GM18907 (cell line): ENCODE measurements around the gene NDUFC1.
"Not testable (repeated sequence)": the region's sequence is repeated elsewhere in the genome, so short reads cannot be mapped to it uniquely, and the experiment has no call there.

ENCODE experiments used
- ATAC-seq: cut with Tn5 transposase; IDR thresholded peaks from one replicate; pipeline ENCODE4 v1.9.1; 2021; ENCODE audit warnings: mild to moderate bottlenecking, moderate library complexity; ENCODE audit not compliant: unreplicated experiment

The NDUFC1 gene

DNA sequence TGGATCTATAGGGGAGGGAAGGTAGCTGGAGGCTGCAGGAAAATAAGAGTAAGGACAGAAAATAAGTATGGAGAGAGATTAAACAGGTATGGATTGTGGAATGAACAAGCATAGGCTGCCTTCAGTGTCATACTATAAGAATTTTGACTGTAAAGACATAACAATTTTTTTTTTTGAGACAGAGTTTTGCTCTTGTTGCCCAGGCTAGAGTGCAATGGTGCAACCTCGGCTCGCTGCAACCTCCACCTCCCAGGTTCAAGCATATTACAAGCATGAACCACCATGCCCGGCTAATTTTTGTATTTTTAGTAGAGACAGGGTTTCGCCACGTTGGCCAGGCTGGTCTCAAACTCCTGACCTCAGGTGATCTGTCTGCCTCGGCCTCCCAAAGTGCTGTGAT, 46.7 kb downstream of the NDUFC1 start:
- not testable (repeated sequence) for ATAC-seq

DNA sequence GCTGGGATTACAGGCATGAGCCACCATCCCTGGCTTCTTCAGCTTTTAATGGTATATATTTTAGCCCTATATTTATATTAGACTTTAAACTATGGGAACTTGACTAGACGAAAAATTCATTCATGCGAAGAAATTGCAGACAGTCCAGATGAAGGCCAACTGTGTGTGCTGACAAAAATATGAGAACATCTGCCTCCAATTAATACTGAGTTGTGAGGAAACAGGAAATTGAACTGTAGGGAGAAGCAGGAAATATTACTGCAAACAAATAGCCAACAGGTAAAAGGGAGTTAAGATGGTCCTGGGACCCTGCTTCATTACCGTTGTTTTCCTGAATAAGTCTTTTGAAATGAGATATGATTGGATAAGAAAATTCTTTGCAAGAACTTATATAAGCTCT, 48.6 kb downstream of the NDUFC1 start:
- ATAC-seq: no peak

DNA sequence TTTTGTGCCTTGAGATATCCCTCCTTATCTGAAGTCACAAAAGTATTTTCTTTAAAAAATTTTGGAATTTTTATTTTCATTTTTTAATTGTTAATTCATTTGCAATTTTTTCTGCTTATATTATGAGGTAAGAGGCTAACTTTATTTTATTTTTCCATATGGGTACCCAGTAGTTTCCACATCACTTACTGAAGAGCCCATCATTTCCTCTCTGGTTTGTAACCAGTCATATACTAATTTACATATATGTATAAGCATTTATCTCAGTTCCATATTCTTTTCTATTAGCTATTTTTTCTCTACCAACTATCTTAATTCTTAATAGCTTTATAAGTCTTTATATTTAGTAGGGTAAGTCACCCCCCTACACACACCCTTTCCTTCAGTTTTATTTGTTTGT, 49.2 kb downstream of the NDUFC1 start:
- no peak for ATAC-seq

GRCh38 chr4:139247700-139248238, 54.5 kb downstream of the NDUFC1 start:
- ATAC-seq: no peak

GRCh38 chr4:139247241-139247640, 55.0 kb downstream of the NDUFC1 start:
- ATAC-seq: no peak

DNA sequence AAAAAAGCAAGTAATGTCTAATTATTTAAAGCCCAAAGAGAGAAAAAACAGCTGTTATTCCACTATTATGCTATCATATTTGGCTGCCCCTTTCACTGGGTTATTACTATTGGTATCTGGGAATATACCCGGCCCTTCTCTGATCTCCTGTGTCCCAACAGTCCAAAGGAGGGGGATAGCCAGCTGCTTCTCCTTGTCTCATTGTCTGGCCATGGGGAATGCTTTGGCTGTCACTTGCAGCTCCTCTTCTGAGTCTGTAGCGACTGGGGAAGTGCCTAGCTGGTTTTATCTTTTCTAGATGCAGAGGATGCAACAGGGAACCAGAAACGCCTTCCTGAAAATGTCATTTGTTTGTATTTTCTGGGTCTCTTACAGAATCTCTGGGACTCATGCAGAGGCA, 56.1 kb downstream of the NDUFC1 start:
- no peak for ATAC-seq

DNA sequence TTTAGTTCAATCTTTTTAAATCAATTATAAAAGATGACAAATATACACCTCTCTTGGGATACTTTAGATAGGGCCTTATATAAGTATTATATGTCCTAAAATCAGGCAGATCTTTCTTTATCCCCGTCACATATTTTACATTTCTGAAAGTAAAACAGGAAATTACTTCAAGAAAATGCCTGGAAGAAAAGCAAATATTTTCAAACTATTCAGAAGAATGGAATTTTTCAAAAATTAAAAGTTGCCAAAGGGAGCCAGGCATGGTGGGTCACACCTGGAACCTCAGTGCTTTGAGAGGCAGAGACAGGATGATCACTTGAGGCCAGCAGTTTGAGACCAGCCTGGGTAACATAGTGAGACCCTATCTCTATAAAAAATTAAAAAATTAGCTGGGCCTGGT, 56.7 kb downstream of the NDUFC1 start:
- ATAC-seq: no peak

- no peak for ATAC-seq
Observed at GRCh38 chr4:139243448-139244365, 58.6 kb downstream of the NDUFC1 start.

GRCh38 chr4:139242511-139243051, 59.7 kb downstream of the NDUFC1 start:
- ATAC-seq: no peak

GRCh38 chr4:139241784-139242151, 60.5 kb downstream of the NDUFC1 start:
- no peak for ATAC-seq

- ATAC-seq: no peak
Observed at GRCh38 chr4:139241086-139241783, 61.0 kb downstream of the NDUFC1 start.
